GM12878 (cell line): ENCODE data around the gene IFNAR2. TPM values are rescaled to one million over a fixed set of nuclear protein-coding genes. Genes with fewer than 3 reads are reported as not detected.

Source experiments
- ATAC-seq: fragments of 200-7000 bp; cut with Tn5 transposase; 3 replicates; pipeline ENCODE4 v1.9.1; 2020; ENCODE audit warnings: mild to moderate bottlenecking, moderate library complexity
- BruUV-seq: library from RNA; stranded (reverse); fragments of 400-500 nt; replicated peaks from 2 replicates; lab custom pipeline; 2021; lab: Mats Ljungman, UMichigan
- CTCF ChIA-PET: fragments of 300-600 bp; sonication (Branson Sonifier 250); formaldehyde crosslinking; extraction: SDS; loops from one replicate; lab custom pipeline; 2021; ENCODE audit warnings: inconsistent platforms; lab: Yijun Ruan, JAX
- POLR2A ChIA-PET: fragments of 350-600 bp; formaldehyde crosslinking; extraction: SDS; loops from one replicate; lab custom pipeline; 2021; ENCODE audit warnings: inconsistent platforms; lab: Charles Lee
- RAD21 ChIA-PET: fragments of 300-600 bp; sonication (Branson Sonifier 250); formaldehyde crosslinking; loops from one replicate; lab custom pipeline; 2023; ENCODE audit warnings: antibody characterized with exemption; ENCODE audit not compliant: unreplicated experiment; lab: Charles Lee
- SMC1A ChIA-PET: fragments of 300-600 bp; sonication (Branson Sonifier 250); formaldehyde crosslinking; loops from one replicate; lab custom pipeline; 2023; ENCODE audit not compliant: unreplicated experiment, uncharacterized antibody; lab: Charles Lee
- DNase-seq: peaks from one replicate; pipeline ENCODE4 v3.0.0-alpha.2; 2011; ENCODE audit warnings: low read depth, low spot score
- FAIRE-seq: peaks from 3 replicates; lab custom pipeline; 2011; peaks lifted over from hg19 to GRCh38; lab: Jason Lieb, UNC
- H2AFZ ChIP-seq: 2 replicates; pipeline ENCODE4 v1.6.0; 2011; ENCODE audit warnings: low read depth, low read length, control low read depth; ENCODE audit not compliant: control insufficient read depth
- H3K27ac ChIP-seq: 2 replicates; pipeline ENCODE4 v1.5.1; 2011; ENCODE audit warnings: control low read depth; ENCODE audit not compliant: control insufficient read depth, insufficient read depth
- H3K27me3 ChIP-seq, 2 experiments: replicated peaks in 1 of 2; 2 replicates each; pipeline versions ENCODE4 v1.6.0 to v1.6.1; 2011; ENCODE audit warnings: low read length in 1 of 2; ENCODE audit not compliant: control insufficient read depth in 2 of 2, insufficient read depth in 2 of 2
- H3K36me3 ChIP-seq, 2 experiments: 2 replicates each; pipeline ENCODE4 v1.5.1; 2011; ENCODE audit warnings: low read length in 1 of 2; ENCODE audit not compliant: control insufficient read depth in 2 of 2, insufficient read depth in 2 of 2
- H3K4me1 ChIP-seq: 2 replicates; pipeline ENCODE4 v1.6.1; 2011; ENCODE audit warnings: mild to moderate bottlenecking, low read length, moderate library complexity, mixed read lengths; ENCODE audit not compliant: control insufficient read depth, insufficient read depth
- H3K4me2 ChIP-seq: 2 replicates; pipeline ENCODE4 v1.6.0; 2011; ENCODE audit warnings: control low read depth; ENCODE audit not compliant: control insufficient read depth, insufficient read depth
- H3K4me3 ChIP-seq: fragments of 200-600 bp; sonication (generic); 2 replicates; pipeline ENCODE4 v1.5.1; 2016
- H3K79me2 ChIP-seq: 2 replicates; pipeline ENCODE4 v1.6.0; 2011; ENCODE audit warnings: low read length; ENCODE audit not compliant: control insufficient read depth, insufficient read depth
- H3K9ac ChIP-seq: 2 replicates; pipeline ENCODE4 v1.8.0; 2011; ENCODE audit warnings: low read length, control low read depth, mixed read lengths; ENCODE audit not compliant: control insufficient read depth, insufficient read depth
- H3K9me3 ChIP-seq: replicated peaks from 3 replicates; pipeline ENCODE4 v1.5.1; 2011; ENCODE audit warnings: mild to moderate bottlenecking, low read length; ENCODE audit not compliant: control insufficient read depth, insufficient read depth
- H4K20me1 ChIP-seq: 2 replicates; pipeline ENCODE4 v1.6.0; 2011; ENCODE audit not compliant: control insufficient read depth, insufficient read depth
- CBFB ChIP-seq: IDR thresholded peaks from 2 replicates; pipeline ENCODE4 v1.6.1; 2016; ENCODE audit warnings: antibody characterized with exemption, low read depth
- CEBPB ChIP-seq, 2 experiments: fragments of 150-350 bp in 1 of 2; IDR thresholded peaks; 2 replicates each; pipeline ENCODE4 v1.6.1; 2012 to 2014; ENCODE audit warnings: low read depth in 2 of 2, low read length in 2 of 2, borderline replicate concordance in 1 of 2, inconsistent platforms in 1 of 2
- IRF5 ChIP-seq: fragments of 450-650 bp; IDR thresholded peaks from 2 replicates; pipeline ENCODE4 v1.6.1; 2017; ENCODE audit warnings: borderline replicate concordance
- KAT2A ChIP-seq: conservative IDR thresholded peaks from 2 replicates; pipeline ENCODE4 v1.6.1; 2011; ENCODE audit warnings: low read depth, low read length; ENCODE audit not compliant: control insufficient read depth
- MEF2B ChIP-seq: fragments of 450-650 bp; IDR thresholded peaks from 2 replicates; pipeline ENCODE4 v1.6.1; 2018; ENCODE audit warnings: mild to moderate bottlenecking, moderate library complexity; ENCODE audit not compliant: partially characterized antibody, poor library complexity, severe bottlenecking
- NFYA ChIP-seq: IDR thresholded peaks from 2 replicates; pipeline ENCODE4 v1.6.1; 2011; ENCODE audit warnings: low read depth, mild to moderate bottlenecking, low read length, improper control_type of control experiment, borderline replicate concordance
- WGBS: methylation state at CpG from one replicate; pipeline ENCODE4 v1.1.6; 2016; ENCODE audit warnings: low lambda C conversion rate; ENCODE audit not compliant: insufficient replicate concordance, insufficient coverage; ENCODE audit errors: missing lambda C conversion rate; 5-methylcytosine and 5-hydroxymethylcytosine counted together
- in situ Hi-C: fragments of 300-500 bp; cut with MboI; formaldehyde crosslinking; loops from 9 replicates; pipeline ENCODE4 v1.14.3; 2018; ENCODE audit warnings: mixed read lengths
- intact Hi-C: fragments of 100-400 bp; cut with micrococcal nuclease; formaldehyde crosslinking; loops from one replicate; pipeline ENCODE4 v1.14.2; 2022; ENCODE audit not compliant: unreplicated experiment
- polyA plus RNA-seq, 11 experiments: library from polyadenylated mRNA; depleted of rRNA in 4 of 11; unstranded in 6 of 11; stranded (reverse) in 5 of 11; fragments of >200 nt; fragmentation: Nextera tagmentation in 4 of 11; fragmentation: Illumina TruSeq in 1 of 11; extraction: Ambion mirVana in 4 of 11; extraction: Trizol in 1 of 11; gene quantifications; 1 replicate in 1 of 11; 2 replicates in 10 of 11; pipeline versions ENCODE4 v1.2.1 to v1.2.3, GENCODE V29; 2011 to 2016; ENCODE audit warnings: inconsistent platforms in 2 of 11, missing spikeins in 2 of 11, low read depth in 1 of 11
- total RNA-seq, 4 experiments: library from RNA; depleted of rRNA in 3 of 4; stranded (reverse); fragments of >200 nt in 3 of 4; fragmentation: Illumina TruSeq in 1 of 4; extraction: Trizol in 1 of 4; gene quantifications; 2 replicates each; pipeline versions ENCODE4 v1.2.1 to v1.2.3, GENCODE V29; 2013 to 2021

Gene IFNAR2
- total and polyA plus RNA-seq, 10 of the 15 experiments (the other 5 are each of a cell fraction or from before 2014, with no cell fraction given), result 8.5 to 99.7 (median 58.1) TPM

GRCh38 chr21:33278721-33279120 is 49.0 kb downstream of the IFNAR2 start (continued):
- no peak for TF ChIP-seq NFYA
- TF ChIP-seq IRF5, result no peak
- TF ChIP-seq, all 136 proteins: peak for 0

GRCh38 chr21:33279330-33279820 is 49.6 kb downstream of the IFNAR2 start:
- BruUV-seq, result no TSS peak
- TF ChIP-seq CEBPB (IDR thresholded peaks at IDR 0.05; ENCODE audit: borderline replicate concordance in 1 of 2, low read depth in 2 of 2, low read length in 2 of 2), result no peak
- TF ChIP-seq CBFB, result no peak
- TF ChIP-seq KAT2A, result no peak
- no peak for TF ChIP-seq MEF2B
- WGBS, result 97% methylated on average over 3 of the region's 3 CpGs
- no peak overlapping the region for H3K9ac ChIP-seq
- H3K9me3 ChIP-seq, result no peaks in the 10 kb centered on the region; the same call in 1 of the 3 replicates
- DNase-seq (no peak), FAIRE-seq (no peak), ATAC-seq (no peak)
- H3K4me1 ChIP-seq, result no peaks in the 10 kb centered on the region
- CTCF ChIA-PET, result interaction anchor here (0.6 to 1.3 kb wide), 4 partner anchors 10 to 339 kb away, joined by 3 to 4 read pairs (median 3); no protein-coding TSS in a partner anchor
- no peak overlapping the region for H2AFZ ChIP-seq
- H4K20me1 ChIP-seq, result no peaks in the 10 kb centered on the region
- intact Hi-C loops (no loop called here), in situ Hi-C loops (no loop called here)
- H3K79me2 ChIP-seq, result no peaks in the 10 kb centered on the region
- RAD21 ChIA-PET, result interaction anchor here (0.9 to 1.7 kb wide), 2 partner anchors 79 to 673 kb away, joined by 3 to 4 read pairs; no protein-coding TSS in a partner anchor
- POLR2A ChIA-PET, result interaction anchor here (0.6 kb wide), 1 partner anchor 180 kb away, joined by 3 read pairs; no protein-coding TSS in a partner anchor
- H3K4me2 ChIP-seq, result no peak overlapping the region
- H3K4me3 ChIP-seq, result no peak overlapping the region
- SMC1A ChIA-PET, result interaction anchor here (0.8 to 1.3 kb wide), 2 partner anchors 12 to 65 kb away, joined by 3 read pairs; no protein-coding TSS in a partner anchor
- no peak overlapping the region for H3K27ac ChIP-seq
- peaks cover 4 to 16% of the 10 kb centered on the region in 2 experiments for H3K36me3 ChIP-seq
- H3K27me3 ChIP-seq, result no peaks in the 10 kb centered on the region

Other genes starting within 250 kb of the IFNAR2 start
- gene OLIG2, start 204.0 kb upstream of the IFNAR2 start, total RNA-seq (2014; rRNA removed), result not detected in 2 replicates
- gene OLIG2, start 204.0 kb upstream of the IFNAR2 start, total RNA-seq (2014; rRNA removed; fragmentation: Illumina TruSeq; extraction: Trizol), result not detected in 2 replicates
- gene OLIG2, start 204.0 kb upstream of the IFNAR2 start, total RNA-seq (2021), result not detected in 2 replicates
- gene OLIG2, start 204.0 kb upstream of the IFNAR2 start, polyA plus RNA-seq (2011; rRNA removed), result not detected in 2 replicates
- not detected in 2 replicates for gene OLIG2, start 204.0 kb upstream of the IFNAR2 start, polyA plus RNA-seq (2014; fragmentation: Illumina TruSeq; extraction: Trizol)
- not detected for gene OLIG2, start 204.0 kb upstream of the IFNAR2 start, polyA plus RNA-seq (2014; fragmentation: Nextera tagmentation; extraction: Ambion mirVana)
- gene OLIG2, start 204.0 kb upstream of the IFNAR2 start, polyA plus RNA-seq (2014; rRNA removed), result not detected in 2 replicates
- gene OLIG2, start 204.0 kb upstream of the IFNAR2 start, polyA plus RNA-seq (2016; fragmentation: Nextera tagmentation; extraction: Ambion mirVana), result not detected
- not detected in 2 replicates for gene OLIG1, start 159.8 kb upstream of the IFNAR2 start, total RNA-seq (2014; rRNA removed)
- gene OLIG1, start 159.8 kb upstream of the IFNAR2 start, total RNA-seq (2014; rRNA removed; fragmentation: Illumina TruSeq; extraction: Trizol), result not detected in 2 replicates
- not detected in 2 replicates for gene OLIG1, start 159.8 kb upstream of the IFNAR2 start, total RNA-seq (2021)
- not detected in 2 replicates for gene OLIG1, start 159.8 kb upstream of the IFNAR2 start, polyA plus RNA-seq (2011; rRNA removed)
- gene OLIG1, start 159.8 kb upstream of the IFNAR2 start, polyA plus RNA-seq (2014; fragmentation: Illumina TruSeq; extraction: Trizol), result not detected in 2 replicates
- not detected for gene OLIG1, start 159.8 kb upstream of the IFNAR2 start, polyA plus RNA-seq (2014; fragmentation: Nextera tagmentation; extraction: Ambion mirVana)
- not detected in 2 replicates for gene OLIG1, start 159.8 kb upstream of the IFNAR2 start, polyA plus RNA-seq (2014; rRNA removed)
- gene OLIG1, start 159.8 kb upstream of the IFNAR2 start, polyA plus RNA-seq (2016; fragmentation: Nextera tagmentation; extraction: Ambion mirVana), result not detected
- 37.3 and 44.5 TPM in 2 replicates for gene IL10RB, start 36.4 kb downstream of the IFNAR2 start, total RNA-seq (2014; rRNA removed)
- gene IL10RB, start 36.4 kb downstream of the IFNAR2 start, total RNA-seq (2014; rRNA removed; fragmentation: Illumina TruSeq; extraction: Trizol), result 30.0 and 32.4 TPM in 2 replicates
- 22.7 and 26.9 TPM in 2 replicates for gene IL10RB, start 36.4 kb downstream of the IFNAR2 start, total RNA-seq (2021)
- gene IL10RB, start 36.4 kb downstream of the IFNAR2 start, polyA plus RNA-seq (2011; rRNA removed), result 31.4 and 37.4 TPM in 2 replicates
- gene IL10RB, start 36.4 kb downstream of the IFNAR2 start, polyA plus RNA-seq (2014; fragmentation: Illumina TruSeq; extraction: Trizol), result 27.3 and 37.5 TPM in 2 replicates
- 10 to 100 TPM; 15.0 to 23.3 TPM for gene IL10RB, start 36.4 kb downstream of the IFNAR2 start, polyA plus RNA-seq (2014; fragmentation: Nextera tagmentation; extraction: Ambion mirVana)
- gene IL10RB, start 36.4 kb downstream of the IFNAR2 start, polyA plus RNA-seq (2014; rRNA removed), result 27.2 and 31.1 TPM in 2 replicates
- gene IL10RB, start 36.4 kb downstream of the IFNAR2 start, polyA plus RNA-seq (2016; fragmentation: Nextera tagmentation; extraction: Ambion mirVana), result 10 to 100 TPM; 49.8 to 55.1 TPM
- gene IFNAR1, start 95.0 kb downstream of the IFNAR2 start, total RNA-seq (2014; rRNA removed), result 17.0 and 17.3 TPM in 2 replicates
- gene IFNAR1, start 95.0 kb downstream of the IFNAR2 start, total RNA-seq (2014; rRNA removed; fragmentation: Illumina TruSeq; extraction: Trizol), result 17.0 and 19.0 TPM in 2 replicates
- 33.2 and 35.5 TPM in 2 replicates for gene IFNAR1, start 95.0 kb downstream of the IFNAR2 start, total RNA-seq (2021)
- 12.2 and 17.6 TPM in 2 replicates for gene IFNAR1, start 95.0 kb downstream of the IFNAR2 start, polyA plus RNA-seq (2011; rRNA removed)
- gene IFNAR1, start 95.0 kb downstream of the IFNAR2 start, polyA plus RNA-seq (2014; fragmentation: Illumina TruSeq; extraction: Trizol), result 23.6 and 28.6 TPM in 2 replicates
- gene IFNAR1, start 95.0 kb downstream of the IFNAR2 start, polyA plus RNA-seq (2014; fragmentation: Nextera tagmentation; extraction: Ambion mirVana), result 10 to 100 TPM; 25.6 to 30.9 TPM
- gene IFNAR1, start 95.0 kb downstream of the IFNAR2 start, polyA plus RNA-seq (2014; rRNA removed), result 10.9 and 12.0 TPM in 2 replicates
- 10 to 100 TPM; 55.3 to 62.4 TPM for gene IFNAR1, start 95.0 kb downstream of the IFNAR2 start, polyA plus RNA-seq (2016; fragmentation: Nextera tagmentation; extraction: Ambion mirVana)
- 78.3 and 91.0 TPM in 2 replicates for gene IFNGR2, start 173.5 kb downstream of the IFNAR2 start, total RNA-seq (2014; rRNA removed)
- gene IFNGR2, start 173.5 kb downstream of the IFNAR2 start, total RNA-seq (2014; rRNA removed; fragmentation: Illumina TruSeq; extraction: Trizol), result 75.2 and 79.7 TPM in 2 replicates
- gene IFNGR2, start 173.5 kb downstream of the IFNAR2 start, total RNA-seq (2021), result 67.3 and 71.5 TPM in 2 replicates
- 81.8 and 96.9 TPM in 2 replicates for gene IFNGR2, start 173.5 kb downstream of the IFNAR2 start, polyA plus RNA-seq (2011; rRNA removed)
- 98.8 and 144 TPM in 2 replicates for gene IFNGR2, start 173.5 kb downstream of the IFNAR2 start, polyA plus RNA-seq (2014; fragmentation: Illumina TruSeq; extraction: Trizol)
- gene IFNGR2, start 173.5 kb downstream of the IFNAR2 start, polyA plus RNA-seq (2014; fragmentation: Nextera tagmentation; extraction: Ambion mirVana), result 10 to 100 TPM; 23.6 to 33.2 TPM
- 72.9 and 85.1 TPM in 2 replicates for gene IFNGR2, start 173.5 kb downstream of the IFNAR2 start, polyA plus RNA-seq (2014; rRNA removed)
- gene IFNGR2, start 173.5 kb downstream of the IFNAR2 start, polyA plus RNA-seq (2016; fragmentation: Nextera tagmentation; extraction: Ambion mirVana), result 10 to 100 TPM; 75.7 to 84.2 TPM